OCI-LY7 (cell line): ENCODE data around the gene TRIM8.

ENCODE experiments used
- CTCF ChIP-seq: fragments of 200-600 bp; sonication (generic); conservative IDR thresholded peaks from 2 replicates; pipeline ENCODE4 v1.5.1; 2014; ENCODE audit warnings: mild to moderate bottlenecking, antibody characterized with exemption, low read length, moderate library complexity, mixed read lengths
- EZH2phosphoT487 ChIP-seq: fragments of 200-600 bp; sonication (generic); IDR thresholded peaks from 2 replicates; pipeline ENCODE4 v1.6.1; 2018; ENCODE audit warnings: low read depth, borderline replicate concordance, mild to moderate bottlenecking, mixed run types, antibody characterized with exemption, low read length, moderate library complexity, mixed read lengths

GRCh38 chr10:102669206-102670064 lies 25.2 kb downstream of the TRIM8 start:
- TF ChIP-seq CTCF: peak; percentile 76
- TF ChIP-seq EZH2phosphoT487: no peak
